Measurements from ENCODE around the gene BMERB1. TPM values are rescaled to one million over a fixed set of nuclear protein-coding genes. Genes with fewer than 3 reads are reported as not detected.

The BMERB1 gene
- total and polyA plus RNA-seq, 9 of the 15 experiments (the other 6 are each of a cell fraction or from before 2014, with no cell fraction given): 0.29 to 2.9 (median 0.94) TPM

GRCh38 chr16:15521758-15522509 is 87.5 kb downstream of the BMERB1 start (continued):
- TF ChIP-seq, protein P1, sequence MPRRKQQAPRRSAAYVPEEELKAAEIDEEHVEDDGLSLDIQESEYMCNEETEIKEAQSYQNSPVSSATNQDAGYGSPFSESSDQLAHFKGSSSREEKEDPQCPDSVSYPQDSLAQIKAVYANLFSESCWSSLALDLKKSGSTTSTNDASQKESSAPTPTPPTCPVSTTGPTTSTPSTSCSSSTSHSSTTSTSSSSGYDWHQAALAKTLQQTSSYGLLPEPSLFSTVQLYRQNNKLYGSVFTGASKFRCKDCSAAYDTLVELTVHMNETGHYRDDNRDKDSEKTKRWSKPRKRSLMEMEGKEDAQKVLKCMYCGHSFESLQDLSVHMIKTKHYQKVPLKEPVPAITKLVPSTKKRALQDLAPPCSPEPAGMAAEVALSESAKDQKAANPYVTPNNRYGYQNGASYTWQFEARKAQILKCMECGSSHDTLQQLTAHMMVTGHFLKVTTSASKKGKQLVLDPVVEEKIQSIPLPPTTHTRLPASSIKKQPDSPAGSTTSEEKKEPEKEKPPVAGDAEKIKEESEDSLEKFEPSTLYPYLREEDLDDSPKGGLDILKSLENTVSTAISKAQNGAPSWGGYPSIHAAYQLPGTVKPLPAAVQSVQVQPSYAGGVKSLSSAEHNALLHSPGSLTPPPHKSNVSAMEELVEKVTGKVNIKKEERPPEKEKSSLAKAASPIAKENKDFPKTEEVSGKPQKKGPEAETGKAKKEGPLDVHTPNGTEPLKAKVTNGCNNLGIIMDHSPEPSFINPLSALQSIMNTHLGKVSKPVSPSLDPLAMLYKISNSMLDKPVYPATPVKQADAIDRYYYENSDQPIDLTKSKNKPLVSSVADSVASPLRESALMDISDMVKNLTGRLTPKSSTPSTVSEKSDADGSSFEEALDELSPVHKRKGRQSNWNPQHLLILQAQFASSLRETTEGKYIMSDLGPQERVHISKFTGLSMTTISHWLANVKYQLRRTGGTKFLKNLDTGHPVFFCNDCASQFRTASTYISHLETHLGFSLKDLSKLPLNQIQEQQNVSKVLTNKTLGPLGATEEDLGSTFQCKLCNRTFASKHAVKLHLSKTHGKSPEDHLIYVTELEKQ (CRISPR knock-in tag; IDR thresholded peaks at IDR 0.05): no peak
- peak; percentile 94 for TF ChIP-seq ZNF589 (CRISPR knock-in tag; IDR thresholded peaks at IDR 0.05; ENCODE audit: low read depth)
- 0 out of 2 replicates have a peak, but pooled peaks have one; percentile 52 for TF ChIP-seq MITF (IDR thresholded peaks at IDR 0.05)
- peak; percentile 85 for TF ChIP-seq EGR1 (conservative IDR thresholded peaks at IDR 0.05)
- TF ChIP-seq, protein P2, sequence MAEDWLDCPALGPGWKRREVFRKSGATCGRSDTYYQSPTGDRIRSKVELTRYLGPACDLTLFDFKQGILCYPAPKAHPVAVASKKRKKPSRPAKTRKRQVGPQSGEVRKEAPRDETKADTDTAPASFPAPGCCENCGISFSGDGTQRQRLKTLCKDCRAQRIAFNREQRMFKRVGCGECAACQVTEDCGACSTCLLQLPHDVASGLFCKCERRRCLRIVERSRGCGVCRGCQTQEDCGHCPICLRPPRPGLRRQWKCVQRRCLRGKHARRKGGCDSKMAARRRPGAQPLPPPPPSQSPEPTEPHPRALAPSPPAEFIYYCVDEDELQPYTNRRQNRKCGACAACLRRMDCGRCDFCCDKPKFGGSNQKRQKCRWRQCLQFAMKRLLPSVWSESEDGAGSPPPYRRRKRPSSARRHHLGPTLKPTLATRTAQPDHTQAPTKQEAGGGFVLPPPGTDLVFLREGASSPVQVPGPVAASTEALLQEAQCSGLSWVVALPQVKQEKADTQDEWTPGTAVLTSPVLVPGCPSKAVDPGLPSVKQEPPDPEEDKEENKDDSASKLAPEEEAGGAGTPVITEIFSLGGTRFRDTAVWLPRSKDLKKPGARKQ (CRISPR knock-in tag; IDR thresholded peaks at IDR 0.05): no peak
- TF ChIP-seq POLR2AphosphoS5 (IDR thresholded peaks at IDR 0.05; ENCODE audit: control insufficient read depth, insufficient read depth, low read depth, low read length): peak; percentile 98
- no peak for TF ChIP-seq MCM2 (IDR thresholded peaks at IDR 0.05; ENCODE audit: low read depth)
- no peak for TF ChIP-seq ZNF695 (CRISPR knock-in tag; IDR thresholded peaks at IDR 0.05)
- TF ChIP-seq, protein P3, sequence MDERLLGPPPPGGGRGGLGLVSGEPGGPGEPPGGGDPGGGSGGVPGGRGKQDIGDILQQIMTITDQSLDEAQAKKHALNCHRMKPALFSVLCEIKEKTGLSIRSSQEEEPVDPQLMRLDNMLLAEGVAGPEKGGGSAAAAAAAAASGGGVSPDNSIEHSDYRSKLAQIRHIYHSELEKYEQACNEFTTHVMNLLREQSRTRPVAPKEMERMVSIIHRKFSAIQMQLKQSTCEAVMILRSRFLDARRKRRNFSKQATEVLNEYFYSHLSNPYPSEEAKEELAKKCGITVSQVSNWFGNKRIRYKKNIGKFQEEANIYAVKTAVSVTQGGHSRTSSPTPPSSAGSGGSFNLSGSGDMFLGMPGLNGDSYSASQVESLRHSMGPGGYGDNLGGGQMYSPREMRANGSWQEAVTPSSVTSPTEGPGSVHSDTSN (CRISPR knock-in tag; IDR thresholded peaks at IDR 0.05; ENCODE audit: low read depth): peak; percentile 63
- TF ChIP-seq, protein P3 (tag; conservative IDR thresholded peaks at IDR 0.05; ENCODE audit: low read depth): peak; percentile 69
- TF ChIP-seq, protein P4, sequence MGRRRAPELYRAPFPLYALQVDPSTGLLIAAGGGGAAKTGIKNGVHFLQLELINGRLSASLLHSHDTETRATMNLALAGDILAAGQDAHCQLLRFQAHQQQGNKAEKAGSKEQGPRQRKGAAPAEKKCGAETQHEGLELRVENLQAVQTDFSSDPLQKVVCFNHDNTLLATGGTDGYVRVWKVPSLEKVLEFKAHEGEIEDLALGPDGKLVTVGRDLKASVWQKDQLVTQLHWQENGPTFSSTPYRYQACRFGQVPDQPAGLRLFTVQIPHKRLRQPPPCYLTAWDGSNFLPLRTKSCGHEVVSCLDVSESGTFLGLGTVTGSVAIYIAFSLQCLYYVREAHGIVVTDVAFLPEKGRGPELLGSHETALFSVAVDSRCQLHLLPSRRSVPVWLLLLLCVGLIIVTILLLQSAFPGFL (CRISPR knock-in tag; IDR thresholded peaks at IDR 0.05): no peak
- no peak for TF ChIP-seq FOXA1 (IDR thresholded peaks at IDR 0.05; ENCODE audit: borderline replicate concordance)
- TF ChIP-seq STAG1 (CRISPR knock-in tag; IDR thresholded peaks at IDR 0.05; ENCODE audit: borderline replicate concordance): no peak
- no peak for TF ChIP-seq FOXP1 (CRISPR knock-in tag; IDR thresholded peaks at IDR 0.05)

Measured in K562 (cell line).